PC-9 (cell line): ENCODE results near the gene CTNNA1. TPM values are rescaled to one million over a fixed set of nuclear protein-coding genes. Genes with fewer than 3 reads are reported as not detected.

Experiments used
- BruUV-seq: library from RNA; stranded (reverse); fragments of 400-500 nt; replicated peaks from 2 replicates; lab custom pipeline; 2021; lab: Mats Ljungman, UMichigan
- CTCF ChIA-PET: fragments of 300-600 bp; sonication (Branson Sonifier 250); formaldehyde crosslinking; loops from one replicate; lab custom pipeline; 2022; ENCODE audit warnings: antibody characterized with exemption; lab: Charles Lee
- POLR2A ChIA-PET: fragments of 300-600 bp; sonication (Branson Sonifier 250); formaldehyde crosslinking; loops from one replicate; lab custom pipeline; 2022; ENCODE audit warnings: antibody characterized with exemption; ENCODE audit not compliant: unreplicated experiment; lab: Charles Lee
- DNase-seq, 2 experiments: peaks; one replicate each; pipeline versions ENCODE4 v3.0.0 to v3.0.0-alpha.2; 2015 to 2022; ENCODE audit warnings: mixed read lengths in 1 of 2
- H2AFZ ChIP-seq: fragments of 200-600 bp; sonication (generic); 2 replicates; pipeline ENCODE4 v1.8.1; 2017; ENCODE audit warnings: antibody characterized with exemption
- H3F3A ChIP-seq: fragments of 200-600 bp; sonication (generic); 2 replicates; pipeline ENCODE4 v1.8.1; 2017; ENCODE audit warnings: antibody characterized with exemption, mild to moderate bottlenecking, low read depth; ENCODE audit not compliant: insufficient read depth
- H3K27ac ChIP-seq: fragments of 200-600 bp; sonication (generic); 2 replicates; pipeline ENCODE4 v1.6.1; 2016; ENCODE audit warnings: mixed run types
- H3K27me3 ChIP-seq: fragments of 200-600 bp; sonication (generic); 2 replicates; pipeline ENCODE4 v1.6.1; 2016; ENCODE audit warnings: low read depth, mixed run types; ENCODE audit not compliant: insufficient read depth
- H3K36me3 ChIP-seq: fragments of 200-600 bp; sonication (generic); 2 replicates; pipeline ENCODE4 v1.6.1; 2016; ENCODE audit warnings: low read depth, mixed run types
- H3K4me1 ChIP-seq: fragments of 200-600 bp; sonication (generic); replicated peaks from 2 replicates; pipeline ENCODE4 v1.6.1; 2016; ENCODE audit warnings: mixed run types; ENCODE audit not compliant: insufficient read depth
- H3K4me2 ChIP-seq: fragments of 200-600 bp; sonication (generic); 2 replicates; pipeline ENCODE4 v1.6.1; 2017; ENCODE audit warnings: mixed run types
- H3K4me3 ChIP-seq: fragments of 200-600 bp; sonication (generic); 2 replicates; pipeline ENCODE4 v1.6.1; 2016; ENCODE audit warnings: mixed run types
- H3K79me2 ChIP-seq: fragments of 200-600 bp; sonication (generic); 2 replicates; pipeline ENCODE4 v1.6.1; 2017; ENCODE audit warnings: low read depth, mixed run types
- H3K9me2 ChIP-seq: fragments of 200-600 bp; sonication (generic); 2 replicates; pipeline ENCODE4 v1.8.1; 2017; ENCODE audit warnings: mild to moderate bottlenecking; ENCODE audit not compliant: insufficient read depth
- H3K9me3 ChIP-seq: fragments of 200-600 bp; sonication (generic); 2 replicates; pipeline ENCODE4 v1.8.1; 2016; ENCODE audit warnings: low read depth; ENCODE audit not compliant: insufficient read depth
- H4K20me1 ChIP-seq: fragments of 200-600 bp; sonication (generic); 2 replicates; pipeline ENCODE4 v1.8.1; 2017; ENCODE audit not compliant: insufficient read depth
- EZH2 ChIP-seq: fragments of 200-600 bp; sonication (generic); IDR thresholded peaks from 2 replicates; pipeline ENCODE4 v1.8.0; 2017; ENCODE audit warnings: antibody characterized with exemption, low read depth
- intact Hi-C: fragments of 100-400 bp; cut with micrococcal nuclease; formaldehyde crosslinking; loops from one replicate; pipeline ENCODE4 v1.10.0; 2022; ENCODE audit not compliant: unreplicated experiment
- total RNA-seq: library from RNA; stranded (reverse); gene quantifications from 2 replicates; pipeline ENCODE4 v1.2.3, GENCODE V29; 2021
- TF ChIP-seq, protein P1 (sequence below): fragments of 200-600 bp; sonication (generic); conservative IDR thresholded peaks from 2 replicates; pipeline ENCODE4 v1.6.1; 2017; ENCODE audit warnings: mixed run types, antibody characterized with exemption, mild to moderate bottlenecking, moderate library complexity

The CTNNA1 gene
- total RNA-seq, 1 experiment from 2014 or later: 91.7 TPM

DNA sequence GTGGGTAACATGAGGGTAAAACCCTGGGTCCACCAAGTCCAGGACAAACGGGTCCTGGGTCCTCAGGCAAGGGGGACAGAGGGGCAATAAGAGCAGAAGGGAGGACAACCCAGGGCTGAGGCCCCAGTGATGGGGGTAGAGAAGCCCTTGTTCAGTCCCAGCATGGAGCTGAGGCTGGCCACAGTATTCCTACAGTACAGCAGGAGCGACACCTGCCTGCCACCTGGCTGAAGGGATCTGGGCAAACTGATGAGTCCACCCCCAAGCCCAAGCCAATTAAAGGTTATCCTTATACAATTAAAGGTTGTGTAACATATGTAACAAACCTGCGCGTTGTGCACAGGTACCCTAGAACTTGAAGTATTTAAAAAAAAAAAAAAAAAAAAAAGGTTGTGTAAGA, 219.6 kb downstream of the CTNNA1 start:
- no peak for DNase-seq
- H3K27me3 ChIP-seq: no peaks in the 10 kb centered on the region
- POLR2A ChIA-PET: no interaction called here
- H4K20me1 ChIP-seq: no peaks in the 10 kb centered on the region
- TF ChIP-seq, protein P1, sequence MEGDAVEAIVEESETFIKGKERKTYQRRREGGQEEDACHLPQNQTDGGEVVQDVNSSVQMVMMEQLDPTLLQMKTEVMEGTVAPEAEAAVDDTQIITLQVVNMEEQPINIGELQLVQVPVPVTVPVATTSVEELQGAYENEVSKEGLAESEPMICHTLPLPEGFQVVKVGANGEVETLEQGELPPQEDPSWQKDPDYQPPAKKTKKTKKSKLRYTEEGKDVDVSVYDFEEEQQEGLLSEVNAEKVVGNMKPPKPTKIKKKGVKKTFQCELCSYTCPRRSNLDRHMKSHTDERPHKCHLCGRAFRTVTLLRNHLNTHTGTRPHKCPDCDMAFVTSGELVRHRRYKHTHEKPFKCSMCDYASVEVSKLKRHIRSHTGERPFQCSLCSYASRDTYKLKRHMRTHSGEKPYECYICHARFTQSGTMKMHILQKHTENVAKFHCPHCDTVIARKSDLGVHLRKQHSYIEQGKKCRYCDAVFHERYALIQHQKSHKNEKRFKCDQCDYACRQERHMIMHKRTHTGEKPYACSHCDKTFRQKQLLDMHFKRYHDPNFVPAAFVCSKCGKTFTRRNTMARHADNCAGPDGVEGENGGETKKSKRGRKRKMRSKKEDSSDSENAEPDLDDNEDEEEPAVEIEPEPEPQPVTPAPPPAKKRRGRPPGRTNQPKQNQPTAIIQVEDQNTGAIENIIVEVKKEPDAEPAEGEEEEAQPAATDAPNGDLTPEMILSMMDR: no peak
- TF ChIP-seq EZH2: no peak
- no peak overlapping the region for H2AFZ ChIP-seq
- no TSS peak for BruUV-seq
- intact Hi-C loops: no loop called here
- H3K9me3 ChIP-seq: no peaks in the 10 kb centered on the region
- CTCF ChIA-PET: no interaction called here
- H3K79me2 ChIP-seq: no peaks in the 10 kb centered on the region
- H3K4me1 ChIP-seq: no peaks in the 10 kb centered on the region
- no peaks in the 10 kb centered on the region for H3K36me3 ChIP-seq
- H3F3A ChIP-seq: no peaks in the 10 kb centered on the region
- H3K4me2 ChIP-seq: no peak overlapping the region
- no peaks in the 10 kb centered on the region for H3K9me2 ChIP-seq
- H3K4me3 ChIP-seq: no peak overlapping the region
- no peak overlapping the region for H3K27ac ChIP-seq

DNA sequence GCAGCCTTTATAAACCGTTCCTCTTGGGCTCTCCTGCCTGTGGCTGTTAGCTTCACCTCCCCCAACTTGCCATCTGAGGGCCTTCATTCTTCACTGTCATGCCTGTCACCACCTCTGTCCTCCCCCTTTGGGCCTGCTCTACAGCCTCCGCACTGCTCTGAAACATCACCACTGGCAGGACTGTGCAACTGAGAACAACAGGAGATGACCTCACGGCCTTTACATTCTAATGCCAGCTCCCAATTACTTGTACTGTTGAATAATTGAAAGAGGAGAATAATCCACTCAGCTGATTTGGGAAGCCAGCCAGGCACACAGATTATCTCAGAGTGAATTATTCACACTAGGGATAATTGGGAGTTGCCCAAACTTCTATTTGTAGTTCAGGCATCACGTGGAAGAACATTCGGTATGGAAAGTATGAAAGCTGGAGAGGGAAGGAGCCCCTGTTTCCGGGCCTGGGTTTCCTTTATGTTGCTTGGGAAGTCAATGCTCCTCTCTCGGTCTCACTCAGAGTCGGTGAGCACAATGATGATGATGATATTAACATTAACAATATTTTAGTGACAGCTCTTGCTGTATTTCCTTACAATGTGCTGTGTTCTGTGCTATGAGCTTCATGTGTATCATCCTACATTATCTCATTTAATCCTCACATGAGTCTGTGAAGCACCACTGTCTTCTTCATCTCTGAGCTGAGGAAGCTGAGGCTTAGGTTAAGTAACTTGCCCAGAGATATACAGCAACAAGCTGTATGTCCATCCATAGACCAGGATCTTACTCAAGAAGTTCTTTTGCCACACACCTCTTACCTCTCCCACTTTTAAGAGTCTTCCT, 221.2 kb downstream of the CTNNA1 start:
- Histone ChIP-seq H3F3A (no peaks in the 10 kb centered on the region), H2AFZ (no peak overlapping the region), H3K4me1 (no peaks in the 10 kb centered on the region), H3K27me3 (no peaks in the 10 kb centered on the region), H3K9me2 (no peaks in the 10 kb centered on the region), H3K4me2 (no peak overlapping the region), H3K4me3 (no peak overlapping the region), H3K27ac (no peak overlapping the region), H4K20me1 (no peaks in the 10 kb centered on the region), H3K79me2 (no peaks in the 10 kb centered on the region), H3K36me3 (no peaks in the 10 kb centered on the region), H3K9me3 (no peaks in the 10 kb centered on the region)
- no TSS peak for BruUV-seq
- TF ChIP-seq, protein P1: no peak
- no peak for TF ChIP-seq EZH2
- DNase-seq: no peak
- CTCF ChIA-PET: interaction anchor here (0.6 kb wide), 1 partner anchor 185 kb away, joined by 6 read pairs; no protein-coding TSS in a partner anchor
- POLR2A ChIA-PET: no interaction called here
- intact Hi-C loops: no loop called here

DNA sequence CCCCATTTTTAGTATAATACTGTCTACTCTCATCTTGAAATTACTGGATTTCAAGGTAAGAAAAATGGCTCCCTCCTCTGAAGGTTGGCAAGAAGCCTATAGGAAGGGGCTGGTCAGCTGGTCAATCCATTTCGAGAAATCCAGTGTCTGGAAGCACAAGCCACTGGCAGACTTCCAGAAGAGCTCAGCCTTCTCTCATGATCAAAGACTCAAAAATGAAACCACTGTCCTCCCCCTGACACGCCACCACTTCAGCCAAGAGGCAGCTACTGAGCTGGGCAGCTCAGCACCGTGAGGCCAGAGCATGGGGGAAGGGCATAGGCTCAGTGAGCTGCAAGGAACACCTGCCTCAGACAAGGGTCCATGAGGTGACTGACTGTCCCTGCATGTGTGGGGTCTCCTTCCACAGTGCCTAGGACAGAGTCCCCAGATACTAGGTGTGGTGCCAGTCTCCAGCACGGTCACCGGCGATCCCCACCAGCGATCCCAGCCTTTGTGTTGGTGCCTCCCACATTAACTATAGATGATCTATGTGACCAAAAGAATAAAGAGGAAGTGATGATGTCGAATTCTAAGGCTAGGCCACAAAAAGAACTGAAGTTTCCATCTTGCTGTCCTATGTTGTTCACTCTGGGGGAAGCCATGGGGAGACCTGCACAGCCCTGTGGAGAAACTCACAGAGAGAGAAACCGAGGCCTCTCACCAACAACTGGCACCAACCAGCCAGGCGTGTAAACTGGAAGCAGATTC, 222.0 kb downstream of the CTNNA1 start:
- H3K27me3 ChIP-seq: no peaks in the 10 kb centered on the region
- H3K4me2 ChIP-seq: no peak overlapping the region
- H3K9me3 ChIP-seq: no peaks in the 10 kb centered on the region
- no peak overlapping the region for H2AFZ ChIP-seq
- H3K4me3 ChIP-seq: no peak overlapping the region
- H3F3A ChIP-seq: no peaks in the 10 kb centered on the region
- H3K79me2 ChIP-seq: no peaks in the 10 kb centered on the region
- no peaks in the 10 kb centered on the region for H3K4me1 ChIP-seq
- ChIA-PET CTCF (no interaction called here), POLR2A (no interaction called here)
- no peak for DNase-seq
- TF ChIP-seq, protein P1: no peak
- TF ChIP-seq EZH2: no peak
- H4K20me1 ChIP-seq: no peaks in the 10 kb centered on the region
- no peaks in the 10 kb centered on the region for H3K9me2 ChIP-seq
- no peaks in the 10 kb centered on the region for H3K36me3 ChIP-seq
- no peak overlapping the region for H3K27ac ChIP-seq
- BruUV-seq: no TSS peak
- intact Hi-C loops: no loop called here
